ENCODE measurements around the gene SNORC. TPM values are rescaled to one million over a fixed set of nuclear protein-coding genes. Genes with fewer than 3 reads are reported as not detected.

The SNORC gene
- polyA plus RNA-seq, 1 donor from 2014 or later = 0.68 TPM

DNA sequence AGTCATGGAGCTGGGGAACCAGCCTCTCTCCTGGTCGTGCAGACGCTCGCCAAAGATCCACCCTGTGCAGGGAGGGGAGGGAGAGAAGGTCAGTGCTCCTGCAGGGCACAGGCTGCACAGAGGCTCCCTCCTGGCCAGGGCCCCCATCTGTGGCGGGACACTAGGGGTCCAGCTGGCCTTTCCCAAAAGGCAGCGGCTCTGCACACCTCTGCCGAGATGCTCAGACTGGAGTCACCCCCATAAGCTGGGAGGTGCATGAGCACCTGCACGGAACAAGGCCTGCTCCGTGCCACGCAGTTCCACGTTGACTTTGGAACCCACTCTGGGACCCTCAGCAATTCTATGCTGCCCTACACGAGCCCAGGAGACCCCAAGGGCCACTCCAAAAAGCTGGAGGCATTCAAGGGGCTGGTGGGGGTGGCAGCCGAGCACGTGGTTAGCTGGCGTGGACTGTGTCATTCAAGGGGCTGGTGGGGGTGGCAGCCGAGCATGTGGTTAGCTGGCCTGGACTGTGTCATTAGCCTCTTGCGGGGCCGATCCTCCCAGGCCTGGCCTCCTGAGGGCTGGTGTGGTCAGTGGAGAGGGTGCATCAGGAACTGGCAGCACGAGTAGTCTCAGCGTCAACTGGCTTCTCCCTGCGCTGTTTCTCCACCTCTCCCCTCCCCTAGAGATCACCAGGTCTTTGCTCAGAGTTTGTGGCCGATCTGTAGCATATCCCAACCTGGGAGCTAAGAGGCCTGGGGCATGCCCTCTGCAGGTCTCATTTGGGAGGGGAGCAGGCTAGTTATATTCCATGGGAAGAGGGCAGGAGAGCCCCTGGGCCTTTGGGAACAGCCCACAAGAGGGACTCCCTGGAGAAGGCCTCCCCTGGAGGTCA lies 9.8 kb downstream of the SNORC start:
- Histone ChIP-seq H3K9me2 (ENCODE audit: insufficient read depth, low read length) (no peaks in the 10 kb centered on the region), H3K4me3 (ENCODE audit: low read length) (no peak overlapping the region), H3K79me2 (replicated peaks; ENCODE audit: insufficient read depth, low read length) (no peaks in the 10 kb centered on the region), H3K9me3 (ENCODE audit: low read length) (no peaks in the 10 kb centered on the region), H3K27ac (ENCODE audit: low read length) (no peak overlapping the region), H3F3A (ENCODE audit: insufficient read depth, low read length, poor library complexity, severe bottlenecking) (no peaks in the 10 kb centered on the region), H3K36me3 (ENCODE audit: insufficient read depth, low read length) (no peaks in the 10 kb centered on the region), H3K27me3 (ENCODE audit: insufficient read depth, low read depth, low read length) (peaks cover 17% of the 10 kb centered on the region), H3K9ac (ENCODE audit: low read length) (no peak overlapping the region), H2AFZ (ENCODE audit: low read depth, low read length) (no peak overlapping the region), H4K20me1 (ENCODE audit: insufficient read depth) (no peaks in the 10 kb centered on the region), H3K4me2 (ENCODE audit: low read length) (no peak overlapping the region)
- TF ChIP-seq POLR2AphosphoS5 (IDR thresholded peaks at IDR 0.05) (no peak), MXI1 (conservative IDR thresholded peaks at IDR 0.05; ENCODE audit: poor library complexity, severe bottlenecking) (no peak), EZH2 (IDR thresholded peaks at IDR 0.05; ENCODE audit: borderline replicate concordance, insufficient read depth, low read length, poor library complexity, severe bottlenecking) (no peak), REST (IDR thresholded peaks at IDR 0.05; ENCODE audit: borderline replicate concordance) (no peak), RAD21 (conservative IDR thresholded peaks at IDR 0.05) (no peak), TAF1 (IDR thresholded peaks at IDR 0.05; ENCODE audit: low read depth) (no peak), EP300 (conservative IDR thresholded peaks at IDR 0.05; ENCODE audit: poor library complexity, severe bottlenecking) (no peak), SMC3 (conservative IDR thresholded peaks at IDR 0.05; ENCODE audit: poor library complexity) (no peak)
- TF ChIP-seq, protein P1, sequence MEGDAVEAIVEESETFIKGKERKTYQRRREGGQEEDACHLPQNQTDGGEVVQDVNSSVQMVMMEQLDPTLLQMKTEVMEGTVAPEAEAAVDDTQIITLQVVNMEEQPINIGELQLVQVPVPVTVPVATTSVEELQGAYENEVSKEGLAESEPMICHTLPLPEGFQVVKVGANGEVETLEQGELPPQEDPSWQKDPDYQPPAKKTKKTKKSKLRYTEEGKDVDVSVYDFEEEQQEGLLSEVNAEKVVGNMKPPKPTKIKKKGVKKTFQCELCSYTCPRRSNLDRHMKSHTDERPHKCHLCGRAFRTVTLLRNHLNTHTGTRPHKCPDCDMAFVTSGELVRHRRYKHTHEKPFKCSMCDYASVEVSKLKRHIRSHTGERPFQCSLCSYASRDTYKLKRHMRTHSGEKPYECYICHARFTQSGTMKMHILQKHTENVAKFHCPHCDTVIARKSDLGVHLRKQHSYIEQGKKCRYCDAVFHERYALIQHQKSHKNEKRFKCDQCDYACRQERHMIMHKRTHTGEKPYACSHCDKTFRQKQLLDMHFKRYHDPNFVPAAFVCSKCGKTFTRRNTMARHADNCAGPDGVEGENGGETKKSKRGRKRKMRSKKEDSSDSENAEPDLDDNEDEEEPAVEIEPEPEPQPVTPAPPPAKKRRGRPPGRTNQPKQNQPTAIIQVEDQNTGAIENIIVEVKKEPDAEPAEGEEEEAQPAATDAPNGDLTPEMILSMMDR (IDR thresholded peaks at IDR 0.05; ENCODE audit: poor library complexity, severe bottlenecking) = no peak

GRCh38 chr2:232880764-232881351 lies 10.8 kb downstream of the SNORC start:
- Histone ChIP-seq H3K4me2 (ENCODE audit: low read length) (no peak overlapping the region), H3K9me3 (ENCODE audit: low read length) (no peaks in the 10 kb centered on the region), H3K27me3 (ENCODE audit: insufficient read depth, low read depth, low read length) (peaks cover 7% of the 10 kb centered on the region), H3F3A (ENCODE audit: insufficient read depth, low read length, poor library complexity, severe bottlenecking) (no peaks in the 10 kb centered on the region), H3K36me3 (ENCODE audit: insufficient read depth, low read length) (no peaks in the 10 kb centered on the region), H4K20me1 (ENCODE audit: insufficient read depth) (no peaks in the 10 kb centered on the region), H3K79me2 (replicated peaks; ENCODE audit: insufficient read depth, low read length) (no peaks in the 10 kb centered on the region), H2AFZ (ENCODE audit: low read depth, low read length) (no peak overlapping the region), H3K27ac (ENCODE audit: low read length) (no peak overlapping the region), H3K9me2 (ENCODE audit: insufficient read depth, low read length) (no peaks in the 10 kb centered on the region), H3K9ac (ENCODE audit: low read length) (no peak overlapping the region), H3K4me3 (ENCODE audit: low read length) (no peak overlapping the region)
- TF ChIP-seq, protein P1 (IDR thresholded peaks at IDR 0.05; ENCODE audit: poor library complexity, severe bottlenecking) = no peak
- TF ChIP-seq REST (IDR thresholded peaks at IDR 0.05; ENCODE audit: borderline replicate concordance) = no peak
- no peak for TF ChIP-seq RAD21 (conservative IDR thresholded peaks at IDR 0.05)
- no peak for TF ChIP-seq TAF1 (IDR thresholded peaks at IDR 0.05; ENCODE audit: low read depth)
- no peak for TF ChIP-seq EP300 (conservative IDR thresholded peaks at IDR 0.05; ENCODE audit: poor library complexity, severe bottlenecking)
- no peak for TF ChIP-seq MXI1 (conservative IDR thresholded peaks at IDR 0.05; ENCODE audit: poor library complexity, severe bottlenecking)
- no peak for TF ChIP-seq POLR2AphosphoS5 (IDR thresholded peaks at IDR 0.05)
- no peak for TF ChIP-seq SMC3 (conservative IDR thresholded peaks at IDR 0.05; ENCODE audit: poor library complexity)
- TF ChIP-seq EZH2 (IDR thresholded peaks at IDR 0.05; ENCODE audit: borderline replicate concordance, insufficient read depth, low read length, poor library complexity, severe bottlenecking) = no peak

All from neural cell (in vitro differentiated cells).